ENCODE data around the gene GRIP2. TPM values are rescaled to one million over a fixed set of nuclear protein-coding genes. Genes with fewer than 3 reads are reported as not detected.

Gene GRIP2
- total and polyA plus RNA-seq, 2 of the 4 experiments (the other 2 are of a cell fraction): 0.05 TPM; not detected in 1

DNA sequence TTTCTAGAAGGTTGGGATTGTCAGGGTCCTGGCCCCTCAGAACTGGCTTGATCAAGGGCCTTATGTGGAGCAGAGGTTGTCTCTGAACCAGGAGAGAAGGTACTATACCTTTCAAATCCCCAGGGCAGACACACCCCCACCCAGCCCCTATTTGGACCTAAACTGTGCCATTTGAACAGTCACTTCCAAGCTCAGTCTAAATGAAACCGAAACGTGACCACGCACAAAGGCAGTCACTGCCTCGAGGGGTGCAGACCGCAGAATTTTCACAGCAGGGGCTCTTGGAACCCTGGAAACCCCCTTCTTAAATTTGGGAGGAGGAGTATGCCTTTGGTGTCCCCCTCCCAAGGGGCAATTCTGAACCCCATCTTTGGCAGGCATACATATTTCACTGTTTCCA lies 53.7 kb downstream of the GRIP2 start:
- Histone ChIP-seq H3K9ac (ENCODE audit: low read depth, low read length) (no peak overlapping the region), H3K9me3 (ENCODE audit: control insufficient read depth, insufficient read depth, low read length) (no peaks in the 10 kb centered on the region), H3K23ac (ENCODE audit: low read depth, low read length) (no peak overlapping the region), H3K56ac (ENCODE audit: extremely low read depth, insufficient read depth, low read length) (no peak overlapping the region), H2BK5ac (ENCODE audit: low read depth, low read length, poor library complexity, severe bottlenecking) (no peak overlapping the region), H2BK20ac (ENCODE audit: low read depth, low read length) (no peak overlapping the region), H3K4me3 (ENCODE audit: insufficient read depth, low read depth, low read length) (no peak overlapping the region), H4K8ac (ENCODE audit: low read depth in 2 of 2, low read length in 2 of 2) (no peak overlapping the region), H3K4me2 (ENCODE audit: low read depth, low read length) (no peak overlapping the region), H3K79me1 (ENCODE audit: low read depth in 1 of 2, low read length in 2 of 2) (no peaks in the 10 kb centered on the region), H2AK5ac (ENCODE audit: low read depth, low read length) (no peak overlapping the region), H3K18ac (ENCODE audit: low read depth, low read length) (no peak overlapping the region), H3K27me3 (ENCODE audit: control insufficient read depth, insufficient read depth, low read length) (no peaks in the 10 kb centered on the region), H3K4me1 (ENCODE audit: control insufficient read depth, insufficient read depth, low read length) (peaks cover 4% of the 10 kb centered on the region; the same call in 1 of the 2 replicates), H3K9me1 (ENCODE audit: insufficient read depth, low read length) (peaks cover 12% of the 10 kb centered on the region), H4K91ac (ENCODE audit: insufficient read depth, low read depth, low read length) (no peak overlapping the region), H4K20me1 (ENCODE audit: insufficient read depth, low read length) (no peaks in the 10 kb centered on the region), H2AFZ (replicated peaks; ENCODE audit: low read length, poor library complexity) (no peak overlapping the region), H3K4ac (ENCODE audit: low read depth, low read length) (no peak overlapping the region), H3K27ac (ENCODE audit: insufficient read depth, low read length) (no peak overlapping the region), H3K14ac (replicated peaks; ENCODE audit: low read depth, low read length) (no peak overlapping the region), H2AK9ac (replicated peaks; ENCODE audit: low read depth, low read length, poor library complexity) (no peak overlapping the region), H4K5ac (ENCODE audit: low read depth, low read length) (no peak overlapping the region), H2BK15ac (ENCODE audit: low read depth, low read length) (no peak overlapping the region), H3K36me3 (ENCODE audit: control insufficient read depth, insufficient read depth, low read length) (peaks cover 57% of the 10 kb centered on the region), H2BK120ac (ENCODE audit: low read depth, low read length) (no peak overlapping the region)
- no CpG with 5 or more reads among the region's 5 CpGs for WGBS, 2 experiments (ENCODE audit: extremely low coverage in 2 of 2, insufficient read length in 1 of 2)
- POLR2A ChIA-PET (ENCODE audit: unreplicated experiment): no interaction called here
- no TSS peak for BruUV-seq (replicated peaks)
- intact Hi-C loops (cut with micrococcal nuclease) (no loop called here), dilution Hi-C loops (cut with HindIII; ENCODE audit: low sequenced_read_pairs, unreplicated experiment) (no loop called here), in situ Hi-C loops (cut with MboI; ENCODE audit: low sequenced_read_pairs) (no loop called here)
- TF ChIP-seq POLR2A (IDR thresholded peaks at IDR 0.05; ENCODE audit: low read depth, low read length) (no peak), MXI1 (IDR thresholded peaks at IDR 0.05; ENCODE audit: borderline replicate concordance, low read depth, low read length) (no peak), NFE2L2 (IDR thresholded peaks at IDR 0.05; ENCODE audit: low read depth, low read length) (no peak), BHLHE40 (IDR thresholded peaks at IDR 0.05; ENCODE audit: low read depth, low read length) (no peak), CHD1 (IDR thresholded peaks at IDR 0.05; ENCODE audit: low read depth, low read length) (no peak)
- CTCF ChIA-PET: no interaction called here
- no peak for DNase-seq
- no peak for ATAC-seq (ENCODE audit: low read depth)

Measured in IMR-90 (cell line).